ENCODE results near the gene FILIP1. TPM values are rescaled to one million over a fixed set of nuclear protein-coding genes. Genes with fewer than 3 reads are reported as not detected.
"Not testable (repeated sequence)": the region's sequence is repeated elsewhere in the genome, so short reads cannot be mapped to it uniquely, and the experiment has no call there.

Gene FILIP1
- total and polyA plus RNA-seq, 4 donors = 2.0 to 10.4 (median 5.4) TPM

DNA sequence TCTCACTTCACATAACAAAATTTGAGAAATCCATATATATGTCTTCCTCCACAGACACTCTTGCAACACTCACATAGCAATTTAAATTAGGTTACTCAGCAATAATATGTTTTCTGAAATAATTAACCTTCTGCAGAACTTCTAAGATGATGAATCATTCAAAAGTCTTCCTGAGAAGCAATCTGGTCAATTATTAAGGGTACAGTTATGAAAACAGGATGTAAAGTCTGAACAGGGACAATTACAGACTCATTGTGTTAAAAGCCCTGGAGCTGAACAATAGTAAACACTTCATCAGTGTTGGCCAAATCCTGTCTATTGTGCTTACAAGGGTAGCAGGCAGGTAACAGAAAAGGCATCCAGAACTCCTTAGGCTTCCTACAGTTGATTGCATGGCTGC is 75.4 kb downstream of the FILIP1 start:
- no peaks in the 10 kb centered on the region for H3K9me3 ChIP-seq (ENCODE audit: control insufficient read depth, insufficient read depth, low read length)

DNA sequence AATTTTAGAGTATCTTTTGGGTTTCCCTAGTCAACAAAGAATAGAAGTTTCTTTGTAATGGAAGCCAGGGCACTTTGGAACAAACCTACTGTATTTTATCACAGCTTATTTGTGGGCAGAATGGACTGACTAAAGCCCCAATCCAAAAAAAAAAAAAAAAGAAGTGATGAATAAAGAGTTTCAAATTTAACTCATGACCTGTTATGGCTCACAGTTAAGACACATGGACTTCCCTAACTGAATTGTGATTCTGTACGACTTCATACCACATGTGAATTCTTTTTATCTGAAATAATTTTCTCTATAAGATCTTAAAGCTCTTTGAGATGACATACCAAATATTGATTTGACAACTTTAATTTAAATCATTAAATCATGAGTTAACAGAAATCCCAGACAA is 77.2 kb downstream of the FILIP1 start:
- no peak for DNase-seq (ENCODE audit: low read depth in 4 of 6, low spot score in 6 of 6)
- no peaks in the 10 kb centered on the region for H3K4me1 ChIP-seq (ENCODE audit: control insufficient read depth, insufficient read depth, low read length)
- WGBS (ENCODE audit: insufficient coverage) = no CpG with 5 or more reads among the region's 1 CpG

More for the DNA sequence above, 75.4 kb downstream of the FILIP1 start:
- no peak for DNase-seq (ENCODE audit: low read depth in 4 of 6, low spot score in 6 of 6)
- Histone ChIP-seq H3K4me1 (ENCODE audit: control insufficient read depth, insufficient read depth, low read length) (no peaks in the 10 kb centered on the region), H3K36me3 (ENCODE audit: control insufficient read depth, insufficient read depth, low read length) (no peaks in the 10 kb centered on the region), H3K4me3 (ENCODE audit: low read depth, low read length) (no peak overlapping the region), H3K27ac (ENCODE audit: low read depth, low read length) (no peak overlapping the region), H3K27me3 (ENCODE audit: control insufficient read depth, insufficient read depth, low read length) (no peaks in the 10 kb centered on the region)

DNA sequence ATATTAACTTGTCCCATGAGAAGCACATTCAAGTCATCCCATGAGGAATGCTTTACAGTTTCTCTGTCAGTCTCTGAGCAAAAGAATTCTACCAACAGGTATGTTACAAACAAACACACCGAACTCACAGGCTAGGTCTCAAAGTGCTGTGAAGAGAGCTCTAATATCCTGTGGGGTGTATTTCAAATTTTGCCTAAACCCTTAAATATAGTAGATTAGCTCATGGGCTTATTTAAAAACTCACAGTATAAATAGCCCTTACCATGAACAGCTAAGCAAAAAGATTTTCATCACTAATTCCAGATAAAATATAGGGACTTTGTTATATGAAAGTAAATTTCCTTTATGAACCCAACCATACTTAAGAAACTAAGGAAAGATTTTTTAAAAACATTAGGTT is 77.8 kb downstream of the FILIP1 start:
- H3K4me1 ChIP-seq (ENCODE audit: control insufficient read depth, insufficient read depth, low read length) = no peaks in the 10 kb centered on the region
- no CpG with 5 or more reads among the region's 1 CpG for whole genome bisulfite sequencing (ENCODE audit: insufficient coverage)
- no peak overlapping the region for H3K27ac ChIP-seq (ENCODE audit: low read depth, low read length)
- H3K4me3 ChIP-seq (ENCODE audit: low read depth, low read length) = no peak overlapping the region
- DNase-seq (ENCODE audit: low read depth in 4 of 6, low spot score in 6 of 6) = no peak
- H3K27me3 ChIP-seq (ENCODE audit: control insufficient read depth, insufficient read depth, low read length) = no peaks in the 10 kb centered on the region
- H3K9me3 ChIP-seq (ENCODE audit: control insufficient read depth, insufficient read depth, low read length) = no peaks in the 10 kb centered on the region
- H3K36me3 ChIP-seq (ENCODE audit: control insufficient read depth, insufficient read depth, low read length) = no peaks in the 10 kb centered on the region

More for the DNA sequence above, 77.2 kb downstream of the FILIP1 start:
- H3K36me3 ChIP-seq (ENCODE audit: control insufficient read depth, insufficient read depth, low read length) = no peaks in the 10 kb centered on the region
- H3K9me3 ChIP-seq (ENCODE audit: control insufficient read depth, insufficient read depth, low read length) = no peaks in the 10 kb centered on the region
- no peak overlapping the region for H3K27ac ChIP-seq (ENCODE audit: low read depth, low read length)
- H3K27me3 ChIP-seq (ENCODE audit: control insufficient read depth, insufficient read depth, low read length) = no peaks in the 10 kb centered on the region
- H3K4me3 ChIP-seq (ENCODE audit: low read depth, low read length) = no peak overlapping the region

DNA sequence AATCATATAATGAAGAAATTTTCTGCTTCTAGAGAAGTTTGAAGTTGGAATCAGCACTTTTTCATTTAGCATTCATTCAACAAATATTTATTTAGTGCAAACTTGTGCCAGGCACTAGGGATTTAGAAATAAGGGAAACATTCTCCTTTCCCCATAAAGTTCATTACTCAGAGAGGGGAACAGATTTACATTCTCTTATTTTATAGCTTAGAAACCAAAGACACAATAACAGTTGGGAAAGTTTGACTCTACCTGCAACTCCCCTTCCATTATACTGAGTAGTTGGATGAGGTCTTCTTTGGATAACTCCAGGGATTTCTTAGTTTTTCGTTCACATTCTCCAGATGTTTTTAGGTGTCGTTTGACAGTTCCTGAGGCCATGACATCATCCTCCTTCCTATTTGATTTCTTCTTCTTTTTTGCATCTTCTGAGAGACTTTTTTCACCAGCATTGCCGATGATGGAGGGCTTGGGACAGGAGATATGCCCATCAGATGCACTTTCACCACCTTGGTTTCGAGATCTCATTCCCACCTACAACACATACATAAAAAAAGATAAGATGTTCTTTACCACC is 79.1 kb downstream of the FILIP1 start:
- no peak overlapping the region for H3K4me3 ChIP-seq (ENCODE audit: low read depth, low read length)
- no peak for DNase-seq (ENCODE audit: low read depth in 4 of 6, low spot score in 6 of 6)
- H3K9me3 ChIP-seq (ENCODE audit: control insufficient read depth, insufficient read depth, low read length) = no peaks in the 10 kb centered on the region
- H3K27me3 ChIP-seq (ENCODE audit: control insufficient read depth, insufficient read depth, low read length) = no peaks in the 10 kb centered on the region
- H3K36me3 ChIP-seq (ENCODE audit: control insufficient read depth, insufficient read depth, low read length) = no peaks in the 10 kb centered on the region
- H3K4me1 ChIP-seq (ENCODE audit: control insufficient read depth, insufficient read depth, low read length) = no peaks in the 10 kb centered on the region
- WGBS (ENCODE audit: insufficient coverage) = 100% methylated on average over 2 of the region's 4 CpGs
- H3K27ac ChIP-seq (ENCODE audit: low read depth, low read length) = no peak overlapping the region

DNA sequence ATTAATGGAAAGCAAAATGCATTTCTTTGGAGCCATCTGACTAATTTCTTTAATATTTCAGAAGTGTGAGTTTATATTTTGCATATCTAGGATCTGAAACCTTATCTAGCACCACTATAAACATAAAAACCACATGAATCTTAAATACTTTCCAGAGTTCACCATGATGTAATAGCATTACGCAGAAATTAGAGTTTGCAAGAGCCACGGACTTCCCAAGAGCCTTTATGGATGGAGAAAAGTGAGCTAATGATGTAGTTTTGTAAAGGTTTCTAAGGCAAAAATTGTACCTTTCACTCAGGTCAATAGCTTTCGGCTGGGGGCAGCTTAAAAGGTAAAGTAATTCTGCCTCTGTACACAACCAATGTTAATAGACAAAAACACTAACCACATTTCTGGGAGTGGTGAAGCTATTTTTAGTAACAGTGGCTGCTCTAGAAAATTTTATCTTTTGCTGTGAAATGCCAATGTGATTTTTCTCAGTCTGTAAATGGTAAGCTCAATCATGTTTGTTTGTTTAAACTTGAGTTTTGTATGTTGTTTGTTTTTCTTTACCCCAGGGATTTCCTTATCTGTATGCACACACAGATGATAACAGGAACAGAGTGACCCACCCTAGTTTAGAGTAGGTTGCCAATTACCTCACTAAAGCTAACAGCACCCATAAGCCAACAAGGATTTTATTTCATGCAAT is 80.5 kb downstream of the FILIP1 start:
- H3K27me3 ChIP-seq (ENCODE audit: control insufficient read depth, insufficient read depth, low read length) = no peaks in the 10 kb centered on the region
- no peaks in the 10 kb centered on the region for H3K9me3 ChIP-seq (ENCODE audit: control insufficient read depth, insufficient read depth, low read length)
- no peak overlapping the region for H3K4me3 ChIP-seq (ENCODE audit: low read depth, low read length)
- no peaks in the 10 kb centered on the region for H3K4me1 ChIP-seq (ENCODE audit: control insufficient read depth, insufficient read depth, low read length)
- no peak for DNase-seq (ENCODE audit: low read depth in 4 of 6, low spot score in 6 of 6)
- no peak overlapping the region for H3K27ac ChIP-seq (ENCODE audit: low read depth, low read length)
- no CpG with 5 or more reads among the region's 3 CpGs for WGBS (ENCODE audit: insufficient coverage)
- H3K36me3 ChIP-seq (ENCODE audit: control insufficient read depth, insufficient read depth, low read length) = no peaks in the 10 kb centered on the region

DNA sequence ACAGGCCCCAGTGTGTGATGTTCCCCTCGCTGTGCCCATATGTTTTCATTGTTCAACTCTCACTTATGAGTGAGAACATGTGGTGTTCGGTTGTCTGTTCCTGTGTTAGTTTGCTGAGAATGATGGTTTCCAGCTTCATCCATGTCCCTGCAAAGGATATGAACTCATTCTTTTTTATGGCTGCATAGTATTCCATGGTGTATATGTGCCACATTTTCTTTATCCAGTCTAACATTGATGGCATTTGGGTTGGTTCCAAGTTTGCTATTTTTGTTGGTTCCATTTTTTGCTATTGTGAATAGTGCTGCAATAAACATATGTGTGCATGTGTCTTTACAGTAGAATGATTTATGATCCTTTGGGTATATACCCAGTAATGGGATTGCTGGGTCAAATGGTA is 83.0 kb downstream of the FILIP1 start:
- H3K27me3 ChIP-seq (ENCODE audit: control insufficient read depth, insufficient read depth, low read length); H3K36me3 ChIP-seq (ENCODE audit: control insufficient read depth, insufficient read depth, low read length); H3K4me3 ChIP-seq (ENCODE audit: low read depth, low read length); DNase-seq (ENCODE audit: low read depth in 4 of 6, low spot score in 6 of 6); H3K4me1 ChIP-seq (ENCODE audit: control insufficient read depth, insufficient read depth, low read length); H3K9me3 ChIP-seq (ENCODE audit: control insufficient read depth, insufficient read depth, low read length); H3K27ac ChIP-seq (ENCODE audit: low read depth, low read length): not testable (repeated sequence)
- WGBS (ENCODE audit: insufficient coverage) = no CpG with 5 or more reads among the region's 2 CpGs

DNA sequence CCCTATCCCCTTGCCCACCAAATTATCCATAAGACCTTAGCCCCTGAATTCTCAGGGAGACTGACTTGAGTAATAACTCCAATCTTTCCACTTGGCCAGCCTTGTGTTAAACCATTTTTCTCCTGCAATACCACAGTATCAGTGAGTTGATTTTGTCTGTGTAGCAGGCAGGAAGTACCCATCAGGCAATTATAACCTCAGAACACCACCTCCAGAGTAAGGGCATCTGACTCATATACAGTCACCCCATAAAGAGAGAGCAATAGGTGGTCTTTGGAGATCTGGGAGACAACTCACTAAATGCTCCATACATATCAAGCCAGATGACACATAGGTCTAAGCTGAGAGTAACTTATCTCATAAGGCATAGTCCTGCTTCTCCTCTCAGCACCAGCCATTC is 83.7 kb downstream of the FILIP1 start:
- H3K27me3 ChIP-seq (ENCODE audit: control insufficient read depth, insufficient read depth, low read length) = no peaks in the 10 kb centered on the region
- H3K9me3 ChIP-seq (ENCODE audit: control insufficient read depth, insufficient read depth, low read length) = no peaks in the 10 kb centered on the region
- no peak for DNase-seq (ENCODE audit: low read depth in 4 of 6, low spot score in 6 of 6)
- H3K4me1 ChIP-seq (ENCODE audit: control insufficient read depth, insufficient read depth, low read length) = no peaks in the 10 kb centered on the region
- no peak overlapping the region for H3K4me3 ChIP-seq (ENCODE audit: low read depth, low read length)
- no peaks in the 10 kb centered on the region for H3K36me3 ChIP-seq (ENCODE audit: control insufficient read depth, insufficient read depth, low read length)
- no peak overlapping the region for H3K27ac ChIP-seq (ENCODE audit: low read depth, low read length)

DNA sequence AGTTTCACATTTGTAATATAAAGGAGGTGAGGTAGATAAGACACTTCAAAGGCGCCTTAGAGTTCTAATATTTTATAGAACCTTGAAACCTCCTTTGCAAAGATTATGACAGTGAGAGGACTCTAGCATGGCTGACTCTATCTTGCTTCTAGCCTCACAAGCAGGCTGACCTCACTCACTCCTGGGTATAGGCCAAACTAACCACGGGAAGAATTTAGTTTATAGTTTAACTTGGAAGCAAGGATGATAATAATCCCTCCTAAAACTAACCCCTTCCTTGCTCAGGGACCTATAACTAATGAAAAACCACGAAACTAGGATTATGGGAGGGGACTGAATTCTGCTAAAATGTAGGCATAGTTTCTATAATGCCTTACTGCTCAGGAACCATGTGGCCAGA is 84.3 kb downstream of the FILIP1 start:
- peak in 1 of 6 donors; percentile 32 for DNase-seq (ENCODE audit: low read depth in 4 of 6, low spot score in 6 of 6)
- no peaks in the 10 kb centered on the region for H3K4me1 ChIP-seq (ENCODE audit: control insufficient read depth, insufficient read depth, low read length)
- H3K4me3 ChIP-seq (ENCODE audit: low read depth, low read length) = no peak overlapping the region
- no peaks in the 10 kb centered on the region for H3K9me3 ChIP-seq (ENCODE audit: control insufficient read depth, insufficient read depth, low read length)
- WGBS (ENCODE audit: insufficient coverage) = no CpG with 5 or more reads among the region's 3 CpGs
- H3K27ac ChIP-seq (ENCODE audit: low read depth, low read length) = no peak overlapping the region
- no peaks in the 10 kb centered on the region for H3K36me3 ChIP-seq (ENCODE audit: control insufficient read depth, insufficient read depth, low read length)
- no peaks in the 10 kb centered on the region for H3K27me3 ChIP-seq (ENCODE audit: control insufficient read depth, insufficient read depth, low read length)

DNA sequence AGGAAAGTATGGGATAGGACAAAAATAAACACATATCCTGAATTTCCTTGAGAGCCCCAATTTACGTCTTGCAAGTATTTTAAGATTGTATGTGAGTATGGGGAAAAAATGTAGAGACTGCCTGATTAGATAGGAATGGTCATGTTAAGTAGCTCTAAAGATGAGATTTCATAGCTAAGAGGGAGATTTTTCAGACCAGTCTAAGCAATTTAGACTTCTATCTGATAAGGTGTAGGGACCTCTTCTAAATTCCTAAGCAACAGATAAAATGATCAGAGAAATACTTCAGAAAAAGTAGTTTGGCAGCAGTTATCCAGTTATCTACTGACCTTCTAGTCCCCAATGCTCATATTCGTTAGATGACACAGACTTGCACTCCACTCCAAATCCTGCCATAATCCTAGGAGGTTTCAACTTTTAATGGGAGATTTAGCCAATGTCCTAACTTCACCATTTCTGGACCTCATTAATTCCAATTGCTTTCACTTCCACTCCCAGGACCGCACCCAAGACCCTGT is 90.0 kb downstream of the FILIP1 start:
- no peak overlapping the region for H3K27ac ChIP-seq (ENCODE audit: low read depth, low read length)
- no CpG with 5 or more reads among the region's 3 CpGs for WGBS (ENCODE audit: insufficient coverage)
- H3K4me1 ChIP-seq (ENCODE audit: control insufficient read depth, insufficient read depth, low read length) = no peaks in the 10 kb centered on the region

DNA sequence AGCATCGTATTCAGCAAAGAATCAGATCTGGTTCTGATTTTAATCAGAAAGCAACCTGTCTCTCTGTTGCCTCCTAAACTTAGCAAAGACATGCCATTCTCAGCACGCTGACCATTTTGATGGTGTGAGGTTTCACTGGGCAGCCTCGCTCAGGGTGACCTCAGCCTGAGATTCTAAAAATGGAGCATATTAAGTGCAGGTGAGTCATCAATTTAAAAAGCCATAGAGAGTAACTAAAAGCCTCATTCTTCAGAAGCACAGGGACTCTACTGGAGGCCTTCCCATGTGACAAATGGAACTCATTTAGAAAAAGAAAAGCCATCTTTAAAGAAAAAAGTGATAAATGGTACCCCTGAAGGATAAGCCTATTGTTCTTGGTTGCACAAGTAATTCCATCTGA is 91.3 kb downstream of the FILIP1 start:
- peak in 1 of 6 donors; percentile 34 for DNase-seq (ENCODE audit: low read depth in 4 of 6, low spot score in 6 of 6)
- Histone ChIP-seq H3K27ac (ENCODE audit: low read depth, low read length) (no peak overlapping the region), H3K9me3 (ENCODE audit: control insufficient read depth, insufficient read depth, low read length) (no peaks in the 10 kb centered on the region), H3K27me3 (ENCODE audit: control insufficient read depth, insufficient read depth, low read length) (no peaks in the 10 kb centered on the region), H3K4me1 (ENCODE audit: control insufficient read depth, insufficient read depth, low read length) (no peaks in the 10 kb centered on the region), H3K36me3 (ENCODE audit: control insufficient read depth, insufficient read depth, low read length) (no peaks in the 10 kb centered on the region), H3K4me3 (ENCODE audit: low read depth, low read length) (no peak overlapping the region)
- WGBS (ENCODE audit: insufficient coverage) = 80% methylated on average over 1 of the region's 3 CpGs

More for the DNA sequence above, 90.0 kb downstream of the FILIP1 start:
- no peak overlapping the region for H3K4me3 ChIP-seq (ENCODE audit: low read depth, low read length)
- DNase-seq (ENCODE audit: low read depth in 4 of 6, low spot score in 6 of 6) = no peak
- H3K36me3 ChIP-seq (ENCODE audit: control insufficient read depth, insufficient read depth, low read length) = no peaks in the 10 kb centered on the region
- no peaks in the 10 kb centered on the region for H3K9me3 ChIP-seq (ENCODE audit: control insufficient read depth, insufficient read depth, low read length)
- no peaks in the 10 kb centered on the region for H3K27me3 ChIP-seq (ENCODE audit: control insufficient read depth, insufficient read depth, low read length)

Data from spinal cord (tissue), 10 donors.